GM23248 (cell line): ENCODE results near the gene HGF.

ENCODE experiments used
- EZH2 ChIP-seq: fragments of 200-600 bp; sonication (generic); IDR thresholded peaks from 2 replicates; pipeline ENCODE4 v1.6.1; 2018; ENCODE audit warnings: antibody characterized with exemption, mild to moderate bottlenecking; ENCODE audit not compliant: insufficient read depth, poor library complexity, severe bottlenecking
- EZH2phosphoT487 ChIP-seq: fragments of 200-600 bp; sonication (generic); IDR thresholded peaks from 2 replicates; pipeline ENCODE4 v1.6.1; 2018; ENCODE audit warnings: antibody characterized with exemption, moderate library complexity, mild to moderate bottlenecking, low read depth; ENCODE audit not compliant: insufficient read depth

DNA sequence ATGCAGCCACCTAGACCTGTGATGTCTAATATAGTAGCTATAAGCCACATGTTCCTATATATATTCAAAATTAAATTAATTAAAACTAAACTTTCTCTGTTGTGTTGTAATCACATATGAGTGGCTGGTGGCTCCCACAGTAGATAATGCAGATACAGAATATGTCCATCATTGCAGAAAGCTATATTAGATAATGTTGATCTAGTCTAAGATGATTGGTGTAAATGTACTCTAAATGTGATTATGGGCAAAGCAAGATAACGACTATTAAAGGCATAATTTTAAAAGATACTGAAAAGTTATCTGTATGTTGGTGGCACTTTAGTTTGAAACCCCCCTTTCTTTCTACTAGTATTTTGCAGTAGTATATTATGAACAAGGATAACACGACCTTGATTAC is 5.7 kb upstream of the HGF start:
- no peak for TF ChIP-seq EZH2phosphoT487
- TF ChIP-seq EZH2 = no peak
